ENCODE measurements around the gene ANGEL2. TPM values are rescaled to one million over a fixed set of nuclear protein-coding genes. Genes with fewer than 3 reads are reported as not detected.

The ANGEL2 gene
- total RNA-seq, 1 experiment from 2014 or later: 25.5 TPM

GRCh38 chr1:212975111-212975918 lies 40.4 kb downstream of the ANGEL2 start:
- no peaks in the 10 kb centered on the region; a peak in 1 of 4 replicates for H3K36me3 ChIP-seq (ENCODE audit: control insufficient read depth in 1 of 2, insufficient read depth in 2 of 2, low read length in 2 of 2)
- DNase-seq (ENCODE audit: low read depth, low spot score) (no peak), ATAC-seq (no peak)
- no peak overlapping the region for H3K4me2 ChIP-seq (ENCODE audit: low read length)
- ChIA-PET CTCF (no interaction called here), RAD21 (ENCODE audit: low non-redundant PET in 1 of 2, low total read pairs in 2 of 2, uncharacterized antibody in 2 of 2, unreplicated experiment in 2 of 2) (no interaction called here), POLR2A (no interaction called here)
- no peak for TF ChIP-seq ZBTB33 (IDR thresholded peaks at IDR 0.05; ENCODE audit: extremely low read depth, insufficient replicate concordance, low read length)
- TF ChIP-seq SRF (IDR thresholded peaks at IDR 0.05; ENCODE audit: low read depth): no peak
- TF ChIP-seq, protein P1, sequence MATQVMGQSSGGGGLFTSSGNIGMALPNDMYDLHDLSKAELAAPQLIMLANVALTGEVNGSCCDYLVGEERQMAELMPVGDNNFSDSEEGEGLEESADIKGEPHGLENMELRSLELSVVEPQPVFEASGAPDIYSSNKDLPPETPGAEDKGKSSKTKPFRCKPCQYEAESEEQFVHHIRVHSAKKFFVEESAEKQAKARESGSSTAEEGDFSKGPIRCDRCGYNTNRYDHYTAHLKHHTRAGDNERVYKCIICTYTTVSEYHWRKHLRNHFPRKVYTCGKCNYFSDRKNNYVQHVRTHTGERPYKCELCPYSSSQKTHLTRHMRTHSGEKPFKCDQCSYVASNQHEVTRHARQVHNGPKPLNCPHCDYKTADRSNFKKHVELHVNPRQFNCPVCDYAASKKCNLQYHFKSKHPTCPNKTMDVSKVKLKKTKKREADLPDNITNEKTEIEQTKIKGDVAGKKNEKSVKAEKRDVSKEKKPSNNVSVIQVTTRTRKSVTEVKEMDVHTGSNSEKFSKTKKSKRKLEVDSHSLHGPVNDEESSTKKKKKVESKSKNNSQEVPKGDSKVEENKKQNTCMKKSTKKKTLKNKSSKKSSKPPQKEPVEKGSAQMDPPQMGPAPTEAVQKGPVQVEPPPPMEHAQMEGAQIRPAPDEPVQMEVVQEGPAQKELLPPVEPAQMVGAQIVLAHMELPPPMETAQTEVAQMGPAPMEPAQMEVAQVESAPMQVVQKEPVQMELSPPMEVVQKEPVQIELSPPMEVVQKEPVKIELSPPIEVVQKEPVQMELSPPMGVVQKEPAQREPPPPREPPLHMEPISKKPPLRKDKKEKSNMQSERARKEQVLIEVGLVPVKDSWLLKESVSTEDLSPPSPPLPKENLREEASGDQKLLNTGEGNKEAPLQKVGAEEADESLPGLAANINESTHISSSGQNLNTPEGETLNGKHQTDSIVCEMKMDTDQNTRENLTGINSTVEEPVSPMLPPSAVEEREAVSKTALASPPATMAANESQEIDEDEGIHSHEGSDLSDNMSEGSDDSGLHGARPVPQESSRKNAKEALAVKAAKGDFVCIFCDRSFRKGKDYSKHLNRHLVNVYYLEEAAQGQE (IDR thresholded peaks at IDR 0.05; ENCODE audit: low read depth): no peak
- no peak for TF ChIP-seq ZNF274 (IDR thresholded peaks at IDR 0.05; ENCODE audit: low read depth, low read length)
- no peaks in the 10 kb centered on the region for H4K20me1 ChIP-seq (ENCODE audit: insufficient read depth)
- no peaks in the 10 kb centered on the region for H3K27me3 ChIP-seq (ENCODE audit: insufficient read depth, low read length)
- no peaks in the 10 kb centered on the region for H3K9me2 ChIP-seq (ENCODE audit: insufficient read depth)
- no peak overlapping the region for H3K27ac ChIP-seq (ENCODE audit: low read depth, low read length)
- H3K9me3 ChIP-seq (ENCODE audit: control insufficient read depth in 1 of 2, insufficient read depth in 1 of 2, low read depth in 1 of 2, low read length in 2 of 2): no peaks in the 10 kb centered on the region
- H3K79me2 ChIP-seq (ENCODE audit: insufficient read depth, low read length): no peaks in the 10 kb centered on the region
- intact Hi-C loops (cut with micrococcal nuclease): no loop called here
- no peak overlapping the region for H3K9ac ChIP-seq (ENCODE audit: low read length)
- BruUV-seq (replicated peaks): no TSS peak
- H2AFZ ChIP-seq (ENCODE audit: low read depth, low read length, poor library complexity, severe bottlenecking): no peak overlapping the region
- no peak overlapping the region for H3K4me3 ChIP-seq (replicated peaks in 1 of 2; ENCODE audit: low read depth in 1 of 2, low read length in 2 of 2)
- no peaks in the 10 kb centered on the region for H3K4me1 ChIP-seq (ENCODE audit: control insufficient read depth in 1 of 2, insufficient read depth in 2 of 2, low read length in 2 of 2)

Measured in HCT116 (cell line).